NCI-H2196 treated with DMSO at 0.1 percent for 48 hours (cell line): Measurements from ENCODE around the gene APBA1.
"Not testable (repeated sequence)": the region's sequence is repeated elsewhere in the genome, so short reads cannot be mapped to it uniquely, and the experiment has no call there.

Experiments used
- DNase-seq: peaks from one replicate; lab custom pipeline; 2025; ENCODE audit not compliant: unreplicated experiment; lab: John Stamatoyannopoulos, UW

Gene APBA1

GRCh38 chr9:69609156-69609555, 63.0 kb downstream of the APBA1 start:
- DNase-seq = no peak

DNA sequence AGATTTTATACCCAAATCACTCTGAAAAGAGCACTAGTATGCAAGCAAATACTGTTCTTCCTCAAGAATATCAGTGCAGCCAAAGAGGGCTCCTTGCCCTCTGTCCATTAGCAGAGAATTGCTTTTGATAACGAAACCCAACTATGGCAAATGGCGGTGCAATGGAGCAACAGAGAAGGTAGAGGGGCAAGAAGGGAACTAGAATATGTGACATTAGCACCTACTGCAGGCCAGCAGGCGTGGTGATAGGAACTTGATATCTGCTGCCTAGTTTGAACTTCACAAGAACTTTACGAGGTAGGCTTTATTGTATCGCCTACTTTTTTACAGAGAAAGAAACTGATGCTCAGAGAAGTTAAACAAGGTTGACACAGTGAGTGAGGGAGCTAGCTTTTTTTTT, 66.1 kb downstream of the APBA1 start:
- no peak for DNase-seq

DNA sequence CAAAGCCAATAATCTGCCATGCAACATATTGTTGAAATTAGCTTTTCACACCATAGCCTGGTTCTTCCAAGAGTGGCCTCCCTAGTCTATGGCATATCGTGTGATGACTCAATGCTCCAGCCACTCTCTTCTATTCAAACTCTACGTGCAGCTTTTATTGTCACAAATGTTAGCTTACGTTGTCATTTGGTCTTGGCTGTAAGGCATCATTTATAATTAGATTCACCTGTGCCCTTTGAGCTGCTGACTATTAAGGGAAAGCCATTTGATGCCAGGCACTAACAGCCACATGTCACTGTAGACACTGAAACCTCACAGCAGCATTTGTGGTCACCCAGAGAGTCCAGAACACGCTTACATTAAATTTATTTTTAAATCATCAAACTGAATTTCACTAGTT, 66.8 kb downstream of the APBA1 start:
- no peak for DNase-seq

GRCh38 chr9:69604568-69605219, 67.5 kb downstream of the APBA1 start:
- DNase-seq = no peak

DNA sequence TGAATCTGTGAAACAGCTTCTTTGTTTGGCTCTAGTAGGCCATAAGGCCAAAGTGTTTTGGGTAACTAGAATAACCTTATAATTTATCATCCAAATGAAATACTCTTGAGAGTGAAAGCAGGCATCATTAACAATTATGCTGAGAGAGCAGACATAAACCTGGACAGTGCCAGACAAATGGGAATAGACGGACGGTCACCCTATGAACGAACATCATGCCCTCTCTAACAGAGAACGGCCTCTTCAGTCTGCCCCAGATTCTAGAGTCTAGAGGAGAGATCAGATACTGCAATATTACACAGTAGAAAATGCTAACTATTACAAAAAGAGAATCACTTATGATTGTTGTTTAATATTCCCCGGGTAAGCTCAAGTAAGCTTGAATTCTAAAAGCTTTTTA, 68.5 kb downstream of the APBA1 start:
- DNase-seq = no peak

DNA sequence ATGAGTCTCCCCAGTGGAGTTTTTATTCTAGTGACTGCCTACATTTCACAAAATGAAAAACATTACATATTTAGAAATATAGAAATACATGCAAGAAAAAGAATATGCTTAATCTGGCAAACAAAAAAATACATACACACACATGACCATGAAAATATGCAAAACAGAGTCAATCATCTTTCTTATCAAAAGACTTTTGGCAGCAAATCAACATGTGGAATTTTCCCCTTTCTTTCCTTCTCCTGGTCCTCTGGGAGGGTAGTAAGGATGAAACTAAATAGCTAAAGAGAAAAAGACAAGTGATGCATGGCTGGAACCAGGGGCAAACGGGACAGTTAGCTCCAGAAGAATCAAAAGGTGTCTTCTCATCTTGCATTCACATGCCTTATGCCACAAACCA, 69.4 kb downstream of the APBA1 start:
- no peak for DNase-seq

GRCh38 chr9:69601698-69602097, 70.5 kb downstream of the APBA1 start:
- no peak for DNase-seq

DNA sequence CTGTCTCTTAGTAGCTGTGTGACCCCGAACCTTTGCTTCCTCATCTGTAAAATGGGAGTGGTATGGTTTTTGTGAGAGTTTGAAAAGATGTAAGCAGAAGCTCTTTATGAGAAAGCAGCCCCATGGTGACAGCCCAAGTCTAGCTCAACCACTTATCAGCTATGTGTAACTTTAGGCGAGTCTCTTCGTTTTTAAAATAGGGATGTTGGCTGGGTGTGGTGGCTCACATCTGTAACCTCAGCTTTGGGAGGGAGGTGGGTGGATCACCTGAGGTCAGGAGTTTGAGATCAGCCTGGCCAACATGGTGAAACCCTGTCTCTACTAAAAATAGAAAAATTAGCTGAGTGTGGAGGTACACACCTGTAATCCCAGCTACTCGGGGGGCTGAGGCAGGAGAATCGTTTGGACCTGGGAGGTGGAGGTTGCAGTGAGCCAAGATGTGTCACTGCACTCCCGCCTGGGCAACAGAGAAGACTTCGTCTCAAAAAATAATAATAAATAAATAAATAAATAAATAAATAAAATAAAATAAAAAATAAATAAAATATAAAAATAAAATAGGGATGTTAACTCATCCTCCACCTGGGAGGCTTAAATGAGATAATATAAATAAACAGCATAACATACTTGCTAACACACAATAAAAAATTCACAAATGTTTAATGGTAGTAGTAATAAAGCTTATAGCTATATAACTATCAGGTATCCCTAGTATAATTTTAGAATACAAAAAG, 71.7 kb downstream of the APBA1 start:
- no peak for DNase-seq

DNA sequence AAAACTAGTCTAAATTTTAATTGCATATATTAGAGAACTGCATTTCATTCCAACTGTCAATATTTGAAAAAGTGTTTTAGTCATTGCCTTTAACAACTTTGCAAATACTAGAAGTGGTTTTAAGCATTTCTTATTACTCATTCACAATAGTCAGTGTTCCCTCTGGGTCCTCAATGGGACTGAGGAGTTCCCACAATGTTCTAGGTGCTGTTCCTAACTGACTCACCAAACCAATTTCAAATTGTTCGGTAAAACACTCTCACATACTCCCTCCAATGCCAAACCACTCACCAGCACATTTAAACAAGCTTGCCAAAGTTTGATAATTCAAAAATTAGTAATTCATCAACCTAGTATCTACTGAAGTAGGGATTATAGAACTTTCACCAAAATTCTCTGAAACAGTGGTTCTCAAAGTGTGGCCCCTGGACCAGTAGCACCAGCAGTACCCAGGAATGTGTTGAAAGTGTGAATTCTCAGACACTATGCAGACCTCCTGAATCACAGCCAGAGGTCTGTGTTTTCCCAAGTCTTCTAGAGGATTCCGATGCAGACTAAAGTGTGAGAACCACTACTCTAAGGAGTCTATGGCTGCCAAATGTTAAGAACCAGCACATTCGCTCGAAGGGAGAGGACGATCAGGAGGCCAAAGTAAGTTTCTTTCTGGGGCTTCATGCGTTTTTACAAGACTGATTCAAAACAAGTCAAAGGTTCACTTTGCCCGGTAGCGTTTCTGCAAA, 72.8 kb downstream of the APBA1 start:
- no peak for DNase-seq

DNA sequence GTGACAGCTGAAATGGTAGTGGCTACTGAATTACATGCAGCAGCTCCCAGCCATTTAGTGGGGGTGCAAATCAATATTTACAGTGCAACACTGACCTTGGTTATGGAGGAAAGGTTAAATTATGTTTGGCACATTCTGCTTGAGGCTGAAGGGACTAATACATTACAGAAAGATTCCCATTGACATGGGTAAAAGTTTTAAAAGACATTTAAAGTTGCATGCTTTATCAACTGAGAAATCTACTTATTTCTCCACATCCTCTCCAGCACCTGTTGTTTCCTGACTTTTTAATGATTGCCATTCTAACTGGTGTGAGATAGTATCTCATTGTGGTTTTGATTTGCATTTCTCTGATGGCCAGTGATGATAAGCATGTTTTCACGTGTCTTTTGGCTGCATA, 75.3 kb downstream of the APBA1 start:
- not testable (repeated sequence) for DNase-seq

DNA sequence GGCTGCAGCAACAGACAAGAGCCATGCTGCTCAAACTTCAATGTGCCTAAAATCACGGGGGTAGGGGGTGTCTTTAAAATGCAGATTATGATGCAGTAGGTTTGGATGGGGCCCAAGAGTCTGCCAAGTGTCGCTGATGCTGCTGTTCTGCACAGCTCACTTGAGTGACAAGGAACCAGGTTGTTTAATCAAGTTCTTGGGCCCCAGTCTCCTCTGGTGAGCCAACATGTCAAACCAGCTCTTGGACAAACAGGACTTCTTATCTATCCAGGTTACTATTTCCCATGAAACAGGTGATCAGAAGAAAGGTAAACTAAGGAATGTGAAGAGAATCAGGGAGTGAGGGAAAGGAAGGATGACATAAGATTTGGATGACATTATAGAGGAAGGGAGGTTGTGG, 78.0 kb downstream of the APBA1 start:
- no peak for DNase-seq

DNA sequence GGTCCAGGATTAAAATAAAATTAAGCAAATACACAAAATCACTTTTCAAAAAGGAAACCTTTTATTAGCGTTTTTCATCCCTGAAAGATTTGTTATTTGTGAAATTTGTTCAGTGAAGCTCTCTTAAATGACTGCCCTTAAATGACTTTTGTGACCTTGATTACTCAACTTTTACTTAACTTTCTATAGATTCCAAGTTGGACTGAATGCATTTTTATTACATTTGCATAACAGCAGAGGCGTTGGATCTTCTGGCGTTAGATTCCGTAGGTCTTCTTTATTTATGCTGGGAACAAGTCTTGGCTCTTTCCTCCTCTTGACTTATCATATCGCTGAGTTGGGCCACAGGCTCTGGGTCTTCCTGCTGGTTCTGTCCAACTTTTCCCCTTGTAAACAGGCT, 78.4 kb downstream of the APBA1 start:
- no peak for DNase-seq

DNA sequence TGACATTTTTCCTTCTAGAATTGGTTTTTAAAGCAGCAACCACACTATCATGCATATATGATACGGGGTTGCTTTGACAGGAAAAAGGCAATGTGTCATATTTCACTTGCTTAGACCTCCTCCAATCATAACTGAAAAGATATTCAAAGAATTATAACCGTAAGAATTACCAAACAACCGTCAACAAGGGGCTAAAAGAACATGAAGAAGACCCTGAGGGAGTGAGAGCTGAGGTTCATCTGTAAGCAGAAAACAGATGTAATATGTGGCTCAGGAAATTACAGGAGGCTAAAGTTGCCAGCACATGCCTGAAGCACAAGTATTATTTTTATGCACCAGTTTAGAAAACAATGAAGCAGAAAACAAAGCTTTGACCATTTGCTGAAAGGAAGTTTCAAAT, 78.9 kb downstream of the APBA1 start:
- no peak for DNase-seq

DNA sequence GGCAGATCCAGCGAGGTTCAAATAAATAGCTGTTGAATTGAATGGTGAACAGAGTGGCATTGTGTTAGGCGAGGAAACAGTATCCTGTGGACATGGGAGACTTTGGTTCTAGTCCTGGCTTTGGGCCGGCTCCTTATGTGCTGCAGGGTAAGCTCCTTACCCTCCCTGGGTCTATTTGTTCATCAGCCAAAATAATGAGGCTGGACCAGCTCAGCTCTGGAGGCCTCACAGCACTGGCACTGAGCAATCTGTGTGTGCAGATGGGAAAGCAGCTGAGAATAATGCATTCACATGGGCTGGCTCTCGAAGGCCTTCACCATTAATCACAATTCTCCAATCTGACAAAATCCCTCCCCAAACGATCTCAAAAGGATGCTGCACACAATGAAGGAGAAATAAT, 81.9 kb downstream of the APBA1 start:
- no peak for DNase-seq

GRCh38 chr9:69589156-69589555, 83.0 kb downstream of the APBA1 start:
- no peak for DNase-seq

- no peak for DNase-seq
Observed at GRCh38 chr9:69585571-69585970, 86.6 kb downstream of the APBA1 start.

GRCh38 chr9:69584759-69585158, 87.4 kb downstream of the APBA1 start:
- DNase-seq = no peak

GRCh38 chr9:69583645-69584234, 88.4 kb downstream of the APBA1 start:
- DNase-seq = no peak

DNA sequence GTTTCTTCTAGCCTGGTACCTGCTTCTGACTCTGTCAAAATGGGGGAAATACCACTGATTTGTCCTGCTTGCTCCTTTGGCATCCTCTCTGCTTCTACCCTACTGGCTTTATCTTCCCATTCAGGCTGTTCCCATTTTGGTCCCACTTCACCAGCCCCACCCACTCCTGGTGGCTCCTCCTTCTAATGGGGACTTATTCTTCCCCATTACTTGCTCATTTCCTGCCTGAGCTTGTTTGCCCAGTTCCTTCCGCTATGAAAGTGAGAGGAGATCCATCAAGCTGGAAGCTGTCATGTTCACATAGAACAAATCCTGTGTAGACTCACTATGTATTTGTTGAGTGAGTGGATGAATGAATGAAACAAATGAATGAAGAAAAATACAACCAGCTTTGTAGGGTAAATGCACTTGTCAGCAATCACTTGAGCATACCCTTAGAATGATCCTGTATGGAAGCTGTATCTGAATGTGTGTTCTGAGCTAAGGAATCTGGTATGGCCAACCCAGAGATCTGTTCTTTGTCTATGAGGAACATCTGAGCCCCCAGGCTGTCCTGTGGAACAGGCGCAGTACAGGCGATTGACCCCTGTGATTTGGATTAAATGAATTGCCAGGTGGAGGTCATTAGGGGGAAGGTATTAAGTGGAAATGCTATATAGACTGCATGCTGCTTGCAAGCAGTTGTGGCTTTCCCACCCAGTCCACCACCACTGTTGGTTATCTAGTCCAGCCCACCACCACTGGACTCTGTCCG, 89.5 kb downstream of the APBA1 start:
- DNase-seq = no peak

GRCh38 chr9:69582018-69582417, 90.2 kb downstream of the APBA1 start:
- no peak for DNase-seq

DNA sequence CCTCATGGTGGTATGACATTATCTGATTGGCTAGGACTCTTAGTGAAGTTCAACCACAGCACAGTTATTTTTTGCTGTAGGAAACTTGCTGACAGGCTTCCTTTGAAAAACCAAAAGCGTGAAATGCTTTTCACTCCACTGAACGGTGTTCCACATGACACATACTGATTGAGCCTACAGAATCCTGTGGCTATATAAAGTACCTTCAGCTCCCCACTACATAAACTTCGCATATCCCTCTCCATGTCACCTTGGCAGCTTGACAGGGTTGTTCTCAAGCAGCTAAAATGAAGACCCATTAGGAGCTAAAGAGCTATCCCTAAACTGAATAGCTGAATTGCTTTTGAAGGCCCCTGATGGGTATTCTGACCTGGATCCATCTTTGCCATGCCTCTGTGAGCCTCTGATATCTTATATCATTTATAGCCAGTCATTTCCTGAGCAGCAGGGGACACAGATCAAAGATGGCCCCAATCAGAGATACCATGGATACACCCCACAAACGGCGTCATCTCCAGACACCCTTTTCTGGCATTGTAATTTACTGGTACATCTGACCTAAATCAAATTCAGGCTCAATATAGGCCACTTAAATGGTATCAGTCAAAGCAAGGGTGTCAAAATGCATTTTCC, 91.5 kb downstream of the APBA1 start:
- DNase-seq = no peak
